GM21381 (cell line): ENCODE data around the gene TTC28.
"Not testable (repeated sequence)": the region's sequence is repeated elsewhere in the genome, so short reads cannot be mapped to it uniquely, and the experiment has no call there.

ENCODE experiments used
- ATAC-seq: cut with Tn5 transposase; IDR thresholded peaks from one replicate; pipeline ENCODE4 v1.9.1; 2021; ENCODE audit warnings: mild to moderate bottlenecking, moderate library complexity; ENCODE audit not compliant: unreplicated experiment

Gene TTC28

DNA sequence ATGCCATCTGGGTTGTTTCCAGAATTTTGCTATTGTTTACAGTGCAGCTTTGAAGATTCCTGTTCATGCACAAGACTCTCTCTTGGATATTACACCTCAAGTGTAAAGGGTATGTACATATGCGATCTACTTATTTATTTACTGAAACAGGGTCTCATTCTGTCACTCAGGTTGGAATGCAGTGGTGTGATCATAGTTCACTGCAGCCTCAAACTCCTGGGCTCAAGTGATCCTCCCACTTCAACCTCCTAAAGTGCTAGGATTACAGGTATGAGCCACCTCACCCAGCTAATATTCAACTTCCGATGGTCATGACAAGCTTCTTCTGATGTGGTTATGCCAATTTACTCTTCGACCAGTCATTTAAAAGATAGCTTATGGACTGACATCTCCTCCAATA lies 602.5 kb downstream of the TTC28 start:
- ATAC-seq = no peak

DNA sequence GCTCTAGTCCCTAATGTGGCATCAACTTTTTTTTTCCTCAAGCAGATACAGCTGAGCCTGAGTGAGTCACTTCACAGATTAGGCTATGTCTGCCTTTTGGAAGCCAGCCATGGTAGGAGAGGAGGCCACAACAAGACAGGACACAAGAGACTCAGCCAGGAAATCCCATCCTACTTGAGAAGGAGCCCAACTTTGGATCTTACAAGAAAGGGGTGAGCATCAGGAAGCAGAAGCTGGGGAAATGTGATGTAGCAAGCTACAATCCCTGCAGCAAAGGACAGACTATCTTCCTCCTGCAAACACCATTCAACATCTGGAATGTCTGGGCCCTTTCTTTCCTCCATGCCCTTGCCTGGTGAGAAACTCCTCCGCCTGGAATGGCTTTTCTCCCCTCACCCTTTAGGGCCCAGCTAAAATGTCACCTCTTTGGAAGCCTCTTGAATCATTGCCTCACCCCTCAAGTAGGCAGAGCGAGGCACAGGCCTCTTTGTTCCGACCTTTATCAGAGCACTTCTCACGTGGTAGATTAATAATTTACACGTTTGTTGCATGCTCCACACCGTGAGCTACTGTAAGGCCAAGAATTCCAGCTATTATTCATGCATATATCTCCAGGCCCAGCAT lies 604.2 kb downstream of the TTC28 start:
- ATAC-seq = no peak

GRCh38 chr22:28074526-28074925 lies 605.1 kb downstream of the TTC28 start:
- ATAC-seq = no peak

GRCh38 chr22:28072066-28072465 lies 607.6 kb downstream of the TTC28 start:
- ATAC-seq = no peak

GRCh38 chr22:28068826-28069225 lies 610.8 kb downstream of the TTC28 start:
- ATAC-seq = no peak

DNA sequence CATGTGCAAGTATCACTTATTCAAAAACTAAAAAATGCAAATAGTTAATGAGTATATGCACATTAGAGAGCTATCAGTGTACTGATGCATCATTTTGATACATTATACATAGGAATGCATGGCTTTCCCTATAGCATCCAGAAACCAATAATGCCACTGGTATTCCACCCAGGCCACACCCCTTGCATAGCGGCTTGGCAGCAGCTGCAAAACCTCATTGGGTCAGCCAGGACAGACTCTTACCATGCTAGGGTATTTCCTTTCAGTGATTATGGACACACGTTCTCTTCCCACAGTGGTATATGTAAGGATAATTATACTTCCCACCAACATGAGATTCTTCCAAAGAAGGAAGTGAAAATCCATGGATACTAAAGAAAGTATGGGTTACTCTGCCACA lies 614.7 kb downstream of the TTC28 start:
- ATAC-seq = no peak

DNA sequence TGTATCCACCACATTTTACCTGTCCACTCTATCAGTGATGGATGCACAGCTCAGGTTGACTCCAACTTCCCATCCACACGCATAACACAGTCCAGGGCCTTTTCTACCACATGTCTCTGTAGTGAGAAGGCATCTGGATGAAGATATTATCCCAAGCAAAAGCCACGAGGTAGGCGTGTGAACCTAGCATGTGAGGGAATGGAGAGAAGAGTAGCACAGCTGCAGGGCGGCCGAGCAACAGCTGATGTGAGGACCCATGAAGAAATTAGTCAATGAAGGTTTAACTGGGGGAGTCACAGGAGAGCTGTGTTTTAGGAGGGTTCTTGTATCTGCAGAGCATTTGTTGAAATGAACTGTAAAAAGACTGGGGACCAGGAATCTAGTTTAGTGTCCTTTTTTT lies 616.0 kb downstream of the TTC28 start:
- no peak for ATAC-seq

DNA sequence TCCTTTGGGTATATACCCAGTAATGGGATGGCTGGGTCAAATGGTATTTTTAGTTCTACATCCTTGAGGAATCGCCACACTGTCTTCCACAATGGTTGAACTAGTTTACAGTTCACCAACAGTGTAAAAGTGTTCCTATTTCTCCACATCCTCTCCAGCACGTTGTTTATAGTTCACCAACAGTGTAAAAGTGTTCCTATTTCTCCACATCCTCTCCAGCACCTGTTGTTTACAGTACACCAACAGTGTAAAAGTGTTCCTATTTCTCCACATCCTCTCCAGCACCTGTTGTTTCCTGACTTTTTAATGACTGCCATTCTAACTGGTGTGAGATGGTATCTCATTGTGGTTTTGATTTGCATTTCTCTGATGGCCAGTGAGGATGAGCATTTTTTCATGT lies 619.0 kb downstream of the TTC28 start:
- ATAC-seq = not testable (repeated sequence)

DNA sequence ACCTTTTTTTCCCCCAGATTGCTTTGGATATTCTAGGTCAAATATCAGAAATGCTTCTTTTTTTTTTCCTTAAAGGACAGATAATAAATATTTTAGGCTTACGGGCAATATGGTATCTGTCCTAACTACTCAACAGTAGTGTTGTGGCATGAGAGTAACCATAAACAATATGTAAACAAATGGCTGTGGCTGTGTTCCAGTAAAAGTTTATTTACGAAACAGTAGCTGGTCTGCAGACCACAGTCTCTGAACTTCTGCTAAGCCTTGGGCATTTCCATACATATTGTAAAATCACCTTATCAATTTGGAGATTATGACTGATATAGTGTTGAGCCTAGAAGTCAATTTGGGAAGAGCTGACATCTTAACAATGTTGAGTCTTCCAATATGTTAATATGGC lies 621.6 kb downstream of the TTC28 start:
- ATAC-seq = no peak

DNA sequence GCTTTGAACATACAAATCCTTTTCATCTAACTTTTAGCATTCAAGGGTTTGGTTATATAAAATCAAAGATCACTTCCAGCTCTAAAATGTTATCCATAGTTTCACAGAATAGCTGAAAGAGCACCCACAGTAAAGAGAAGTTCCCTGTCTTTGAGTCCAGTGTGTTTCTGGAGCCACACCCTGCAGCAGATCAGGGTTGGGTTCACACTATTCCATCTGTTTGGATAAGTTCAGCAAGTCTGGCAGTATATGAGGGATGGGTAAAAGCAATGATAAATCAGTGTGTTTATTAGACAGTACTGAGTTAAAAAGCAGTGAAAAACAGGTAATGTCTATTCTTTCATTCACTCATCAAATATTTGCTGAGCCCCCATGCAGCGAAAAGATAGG lies 624.8 kb downstream of the TTC28 start:
- ATAC-seq = no peak

DNA sequence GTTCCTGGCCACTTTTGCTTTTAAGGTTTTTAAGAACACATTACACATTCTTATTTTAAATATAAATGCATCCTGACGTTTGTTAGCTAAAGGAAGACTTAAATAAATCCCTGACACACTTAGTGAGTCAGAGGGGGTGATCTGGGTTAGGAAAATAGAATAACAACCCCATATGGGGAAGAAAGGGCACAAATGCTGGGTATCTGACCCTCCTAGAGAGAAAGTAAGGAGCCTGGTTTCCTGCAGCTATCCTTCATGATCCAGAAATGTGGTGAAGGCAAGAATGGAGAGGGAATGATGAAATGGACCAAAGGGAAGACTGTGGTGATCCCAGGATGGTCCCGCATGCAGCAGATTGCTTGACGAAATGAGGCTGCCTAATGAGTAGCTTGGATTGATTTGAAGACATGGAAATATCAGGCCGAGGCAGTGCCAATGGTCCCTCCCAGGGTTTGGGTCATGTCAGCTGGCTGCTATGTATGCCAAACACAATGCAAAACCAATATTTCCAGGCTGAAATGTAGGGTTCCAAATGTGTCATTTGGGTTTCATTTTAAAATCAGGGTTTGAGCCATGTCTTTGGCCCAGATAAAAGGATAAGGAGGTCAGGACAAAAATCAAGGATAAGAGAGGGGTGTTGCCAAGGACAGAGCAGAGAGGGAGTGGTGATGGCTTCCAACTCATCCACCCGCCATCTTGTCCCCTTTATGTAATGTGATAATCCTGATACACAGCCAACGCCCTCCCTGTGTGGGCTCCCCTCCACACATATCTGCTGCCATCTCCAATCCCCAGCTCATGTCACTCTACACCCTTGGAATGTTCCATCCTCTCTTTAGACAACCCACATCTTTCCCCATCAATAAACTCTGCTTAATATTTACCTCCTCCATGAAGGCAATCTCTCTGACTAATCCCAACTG lies 625.5 kb downstream of the TTC28 start:
- no peak for ATAC-seq

DNA sequence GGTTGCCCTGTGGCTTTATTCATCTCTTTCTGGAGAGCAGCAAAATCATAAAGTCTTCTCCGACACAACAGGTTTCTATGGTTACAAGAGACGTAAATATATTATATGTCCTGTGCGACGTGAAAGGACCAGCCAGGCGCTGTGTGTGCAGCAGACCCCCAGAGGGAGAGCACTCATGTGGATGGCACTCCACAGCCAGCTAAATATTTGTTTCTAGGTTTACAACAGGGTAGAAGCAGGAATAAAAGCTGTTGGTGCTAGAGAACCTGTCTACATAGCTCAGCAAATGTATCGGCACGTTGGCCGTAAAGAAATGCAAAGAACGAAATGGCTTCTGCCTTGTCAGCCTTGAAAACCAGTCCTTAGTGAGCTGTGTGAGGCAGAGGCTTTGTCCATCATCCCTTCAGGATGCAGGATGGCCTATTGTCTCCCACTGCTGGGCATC lies 626.8 kb downstream of the TTC28 start:
- no peak for ATAC-seq

DNA sequence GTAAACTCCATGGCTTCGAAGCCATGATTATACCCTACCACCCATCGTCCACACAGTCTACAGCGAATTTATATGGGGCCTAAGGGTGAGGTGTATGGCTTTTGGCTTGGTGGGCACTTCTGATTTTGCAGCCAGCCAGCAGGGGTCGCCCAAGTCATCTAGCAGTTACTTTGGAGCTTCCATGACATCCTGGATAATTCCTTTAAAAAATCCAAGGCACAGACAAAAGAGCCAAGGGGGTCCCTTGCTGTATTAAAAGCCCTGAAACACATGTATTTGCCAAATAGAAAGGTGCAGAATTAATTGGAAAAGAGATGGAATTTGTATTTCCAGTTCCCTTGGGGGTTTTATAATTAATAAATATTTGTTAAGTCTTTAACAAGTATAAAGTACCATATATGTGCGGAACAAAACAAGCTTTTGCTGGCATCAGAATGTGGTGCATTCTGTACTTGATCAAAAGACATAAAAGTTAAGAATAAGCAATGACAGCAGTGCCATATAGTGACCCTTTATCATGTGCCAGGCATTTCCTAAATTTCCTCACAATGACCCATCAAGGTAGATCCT lies 627.8 kb downstream of the TTC28 start:
- no peak for ATAC-seq

- no peak for ATAC-seq
These were observed 628.4 kb downstream of the TTC28 start for GRCh38 chr22:28051091-28051786.

DNA sequence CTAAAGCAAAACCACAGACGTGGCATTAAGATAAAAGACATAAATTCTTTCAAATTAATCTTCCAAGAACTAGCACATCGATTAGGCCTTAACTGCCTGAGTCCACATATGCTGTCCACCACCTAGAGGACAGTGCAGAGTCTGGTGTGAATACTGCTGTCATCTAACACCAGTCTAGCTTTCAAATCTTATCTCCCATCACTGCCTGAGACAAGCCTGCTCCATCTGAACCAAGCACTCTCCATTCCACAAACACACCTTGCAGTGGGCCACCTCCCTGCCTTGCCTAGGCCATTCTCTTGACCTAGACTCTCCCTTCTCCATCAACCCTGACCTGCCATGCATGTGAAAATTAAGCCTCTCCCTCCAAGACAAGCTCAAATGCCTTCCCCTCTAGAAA lies 631.1 kb downstream of the TTC28 start:
- no peak for ATAC-seq

GRCh38 chr22:28047740-28048139 lies 631.9 kb downstream of the TTC28 start:
- no peak for ATAC-seq

DNA sequence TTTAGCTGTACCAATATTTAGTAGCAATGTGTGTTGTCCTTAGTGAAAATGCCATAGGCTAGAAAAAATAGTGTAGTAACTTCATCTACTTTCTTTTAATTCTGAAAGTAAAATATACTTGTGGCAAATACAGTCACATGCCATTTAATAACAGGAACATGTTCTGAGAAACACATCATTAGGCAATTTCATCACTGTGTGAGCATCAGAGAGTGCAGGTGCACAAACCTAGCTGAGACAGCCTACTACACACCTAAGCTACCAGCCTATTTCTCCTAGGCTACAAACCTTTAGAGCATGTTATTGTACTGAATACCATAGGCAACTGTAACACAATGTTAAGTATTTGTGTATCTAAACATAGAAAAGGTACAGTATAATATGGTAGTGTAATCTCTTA lies 633.5 kb downstream of the TTC28 start:
- ATAC-seq = no peak

- no peak for ATAC-seq
These were observed 635.0 kb downstream of the TTC28 start for GRCh38 chr22:28044546-28045173.

DNA sequence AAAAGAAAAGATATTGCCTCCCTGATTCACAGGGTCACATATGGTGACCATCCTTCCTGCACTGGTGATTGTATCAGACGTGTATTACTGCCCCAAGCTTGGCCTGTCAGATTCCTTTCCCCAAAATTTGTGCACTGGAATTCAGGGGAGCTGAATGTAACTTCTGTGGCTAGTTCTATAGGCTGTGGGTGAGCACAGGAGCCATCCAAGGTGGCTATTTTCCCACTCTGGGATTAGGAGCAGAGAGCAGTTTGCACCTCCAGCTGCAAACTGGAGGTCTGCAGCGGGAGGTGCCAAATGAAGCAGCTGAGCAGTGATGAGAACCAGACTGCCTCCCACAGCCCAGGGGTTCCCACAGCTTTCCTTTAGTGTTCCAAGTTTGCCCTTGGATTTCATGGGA lies 636.4 kb downstream of the TTC28 start:
- ATAC-seq = no peak

GRCh38 chr22:28034760-28035401 lies 644.8 kb downstream of the TTC28 start:
- no peak for ATAC-seq
